NCI-H82 (cell line): Measurements from ENCODE around the gene ARG2.

ENCODE experiments used
- DNase-seq: peaks from one replicate; lab custom pipeline; 2025; lab: John Stamatoyannopoulos, UW

ARG2 gene

GRCh38 chr14:67683842-67684241, 64.1 kb downstream of the ARG2 start:
- DNase-seq = no peak

GRCh38 chr14:67690011-67690410, 70.3 kb downstream of the ARG2 start:
- DNase-seq = no peak

- DNase-seq = peak; percentile 92
These were observed 75.2 kb downstream of the ARG2 start for GRCh38 chr14:67694791-67695393.

GRCh38 chr14:67695394-67695949, 75.8 kb downstream of the ARG2 start, which contains the start of gene RDH11:
TSS of gene RDH11 (minus strand) at chr14:67695764. CDS start at chr14:67695703, 61 bp downstream.
- peak; percentile 97 for DNase-seq

GRCh38 chr14:67697006-67697405, 77.3 kb downstream of the ARG2 start:
- DNase-seq = peak; percentile 28

GRCh38 chr14:67698179-67698578, 78.5 kb downstream of the ARG2 start:
- no peak for DNase-seq
